Erythroblast (primary cell): ENCODE data around the gene MGAT4D.
"Not testable (repeated sequence)": the region's sequence is repeated elsewhere in the genome, so short reads cannot be mapped to it uniquely, and the experiment has no call there.

Source experiments
- DNase-seq, 2 experiments: peaks; one replicate each; lab custom pipeline; 2025; lab: John Stamatoyannopoulos, UW
- GATA1 ChIP-seq: IDR thresholded peaks from 2 replicates; pipeline ENCODE4 v1.6.1; 2011; ENCODE audit warnings: low read depth, mild to moderate bottlenecking, control low read depth, low read length, moderate library complexity
- POLR2A ChIP-seq: IDR thresholded peaks from 2 replicates; pipeline ENCODE4 v1.6.1; 2011; ENCODE audit warnings: mild to moderate bottlenecking, low read length

MGAT4D gene

DNA sequence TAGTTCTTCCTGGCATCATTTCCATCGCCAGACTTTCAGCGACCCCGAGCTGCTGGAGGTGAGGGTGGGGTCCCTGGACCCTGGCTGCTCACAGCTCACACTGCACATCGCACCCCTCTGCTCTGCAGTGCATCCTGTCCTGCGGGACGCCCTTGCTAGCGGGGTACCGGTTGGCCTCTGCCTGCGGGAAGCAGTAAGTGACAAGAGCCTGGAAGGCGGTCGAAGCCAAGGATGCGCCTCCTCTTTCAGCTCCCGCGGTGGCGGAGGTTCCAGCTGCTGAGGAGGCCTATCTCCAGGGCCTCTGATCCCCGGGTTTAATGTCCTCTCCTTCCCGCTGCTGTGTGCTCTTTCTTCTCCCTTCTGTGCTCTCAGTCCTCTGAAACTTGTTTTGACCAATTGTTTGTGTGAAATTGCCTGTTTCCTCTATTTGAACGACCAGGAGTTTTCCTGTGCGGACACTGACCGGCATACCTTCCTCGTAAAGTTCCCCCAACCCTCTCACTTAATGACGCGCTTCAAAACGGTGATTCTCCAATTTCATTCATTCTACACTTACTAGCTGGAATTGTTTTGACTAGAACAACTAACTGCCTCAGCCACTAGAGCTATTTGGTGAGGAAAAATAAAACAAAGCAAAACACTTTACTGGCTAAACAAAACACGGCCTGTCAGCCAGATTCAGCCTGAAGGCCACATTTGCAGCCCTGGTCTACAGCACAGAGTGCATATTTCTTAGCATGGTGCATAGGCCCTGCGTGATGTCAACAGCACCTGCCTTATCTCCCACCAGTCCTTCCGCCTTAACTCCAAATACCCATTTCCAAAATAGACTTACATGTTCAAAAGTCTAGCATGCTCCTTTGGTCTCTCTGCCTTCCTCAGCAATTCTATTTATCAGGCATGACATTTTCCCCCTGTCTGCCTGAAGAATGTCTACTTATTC, 28.0 kb downstream of the MGAT4D start:
- no peak for DNase-seq
- no peak for TF ChIP-seq GATA1
- TF ChIP-seq POLR2A, result no peak

DNA sequence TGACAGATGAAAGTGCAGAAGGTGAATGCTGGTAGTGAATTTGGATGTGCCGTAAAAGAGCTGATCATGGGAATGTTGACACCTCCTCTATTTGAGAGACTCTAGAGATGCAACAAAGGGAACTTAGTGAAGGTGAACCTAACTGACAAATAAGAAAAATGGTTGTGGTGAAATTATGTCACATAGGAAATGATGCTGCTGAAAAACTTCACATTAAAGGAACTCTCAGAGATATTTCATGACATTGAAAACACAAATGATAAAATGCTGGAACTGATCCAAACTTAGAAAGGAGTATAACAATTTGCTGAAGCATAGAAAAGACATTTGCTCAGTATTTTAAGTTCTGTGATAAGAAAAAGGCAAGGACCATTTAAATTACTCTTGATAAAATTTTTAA, 31.9 kb downstream of the MGAT4D start:
- TF ChIP-seq GATA1, result no peak
- no peak for TF ChIP-seq POLR2A

DNA sequence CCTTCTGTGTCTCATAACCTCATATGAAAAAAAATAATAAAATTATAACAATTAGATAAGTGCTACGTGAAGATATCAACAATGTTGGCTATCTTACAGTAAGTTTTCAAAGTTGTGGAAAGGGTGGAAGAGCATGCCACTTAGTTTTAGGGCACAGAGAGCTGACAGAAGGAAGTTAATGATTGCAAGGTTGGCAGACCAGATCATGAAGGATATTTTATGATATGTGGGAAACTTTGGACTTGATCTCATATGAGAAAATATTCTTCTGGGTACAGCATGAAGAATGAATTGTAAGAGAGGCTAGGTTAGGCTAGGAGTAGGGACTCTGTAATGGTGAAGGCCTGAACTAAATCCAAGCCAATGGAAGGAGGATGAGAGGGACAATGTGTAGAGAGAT, 34.5 kb downstream of the MGAT4D start:
- TF ChIP-seq GATA1 (no peak), POLR2A (no peak)
- no peak for DNase-seq

More for the DNA sequence above, 31.9 kb downstream of the MGAT4D start:
- DNase-seq, result no peak

DNA sequence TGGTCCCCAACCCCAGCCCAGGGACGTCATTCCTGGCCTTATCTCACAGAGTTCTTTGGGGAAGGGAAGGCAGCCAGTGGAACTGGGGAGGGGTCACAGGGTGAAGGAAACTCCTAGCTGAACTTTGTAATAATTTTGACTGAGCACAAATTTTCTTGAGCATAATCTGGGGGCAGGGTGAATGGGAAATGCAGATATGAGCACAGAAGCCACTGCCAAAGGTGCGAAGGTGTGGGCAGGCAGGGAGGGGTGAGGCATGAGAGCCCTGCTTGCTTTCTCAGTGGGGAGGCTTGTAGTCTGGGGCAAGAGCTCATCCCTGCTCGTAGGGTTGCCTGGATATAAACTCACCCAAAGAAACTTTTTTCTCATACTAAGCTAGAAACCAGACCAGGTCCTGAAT, 34.9 kb downstream of the MGAT4D start:
- DNase-seq, result no peak
- TF ChIP-seq POLR2A, result no peak
- TF ChIP-seq GATA1, result no peak

DNA sequence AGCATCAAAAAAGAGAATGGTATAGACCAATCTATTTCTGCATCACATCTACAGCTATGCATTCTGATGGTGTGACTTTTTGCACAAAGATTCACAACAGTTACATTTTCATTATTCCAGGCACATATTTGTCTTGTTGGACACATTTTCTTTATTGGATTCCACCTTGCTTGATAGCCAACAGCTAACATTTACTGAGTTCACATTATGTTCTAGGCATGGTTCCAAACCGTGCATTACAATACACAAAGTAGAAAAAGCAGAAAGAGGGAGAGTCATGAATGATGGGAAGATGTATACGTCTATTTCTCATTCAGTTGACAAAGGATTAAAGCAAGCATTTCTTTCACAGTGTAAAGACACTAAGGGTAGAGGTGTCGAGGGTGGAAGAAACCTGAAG, 47.7 kb downstream of the MGAT4D start:
- no peak for TF ChIP-seq GATA1

DNA sequence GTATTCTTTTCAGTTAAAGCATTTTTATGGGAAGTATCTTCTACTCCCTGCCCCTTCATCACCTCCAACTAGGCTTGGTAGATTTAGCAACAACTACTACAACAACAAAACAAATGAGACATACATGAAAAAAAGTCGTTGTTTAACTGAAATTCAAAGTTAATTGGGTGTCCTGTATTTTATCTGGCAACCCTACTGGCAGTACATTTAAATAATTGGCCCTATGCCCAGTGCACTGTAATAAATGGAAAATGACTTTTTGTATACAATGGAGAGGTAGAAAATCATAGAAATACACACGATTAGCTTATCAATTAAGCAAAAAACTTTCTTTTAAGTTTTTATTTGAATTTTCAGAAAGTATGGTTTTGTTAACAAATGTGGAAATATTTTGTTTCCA, 49.3 kb downstream of the MGAT4D start:
- TF ChIP-seq GATA1 (no peak), POLR2A (no peak)
- no peak for DNase-seq

More for the DNA sequence above, 47.7 kb downstream of the MGAT4D start:
- no peak for DNase-seq

DNA sequence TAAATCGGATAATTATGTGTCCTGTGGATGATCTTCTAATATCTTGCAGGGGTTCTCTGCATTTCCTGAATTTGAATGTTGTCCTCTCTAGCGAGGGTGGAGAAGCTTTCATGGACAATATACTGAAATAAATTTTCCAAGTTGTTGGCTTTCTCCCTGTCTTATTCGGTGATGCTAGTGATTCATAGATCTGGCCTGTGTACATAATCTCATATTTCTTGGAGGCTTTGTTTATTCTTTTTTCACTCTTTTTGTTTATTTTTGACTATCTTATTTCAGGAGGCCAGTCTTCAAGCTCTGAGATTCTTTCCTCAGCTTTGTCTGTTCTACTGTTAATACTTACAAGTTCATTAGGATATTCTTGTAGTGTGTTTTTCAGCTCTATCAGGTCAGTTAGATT, 49.9 kb downstream of the MGAT4D start:
- no peak for DNase-seq
- no peak for TF ChIP-seq GATA1

DNA sequence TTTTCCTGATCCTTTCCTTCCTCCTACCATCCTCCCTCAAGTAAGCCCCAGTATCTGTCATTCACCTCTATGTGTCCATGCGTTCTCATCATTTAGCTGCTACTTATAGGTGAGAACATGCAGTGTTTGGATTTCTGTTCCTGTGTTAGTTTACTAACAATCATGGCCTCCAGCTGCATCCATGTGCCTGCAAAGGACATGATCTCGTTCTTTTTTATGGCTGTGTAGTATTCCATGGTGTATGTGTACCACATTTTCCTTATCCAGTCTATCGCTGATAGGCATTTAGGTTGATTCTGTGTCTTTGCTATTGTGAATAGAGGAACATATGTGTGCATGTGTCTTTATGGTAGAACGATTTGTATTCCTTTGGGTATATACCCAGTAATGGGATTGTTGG, 53.7 kb downstream of the MGAT4D start:
- not testable (repeated sequence) for DNase-seq

DNA sequence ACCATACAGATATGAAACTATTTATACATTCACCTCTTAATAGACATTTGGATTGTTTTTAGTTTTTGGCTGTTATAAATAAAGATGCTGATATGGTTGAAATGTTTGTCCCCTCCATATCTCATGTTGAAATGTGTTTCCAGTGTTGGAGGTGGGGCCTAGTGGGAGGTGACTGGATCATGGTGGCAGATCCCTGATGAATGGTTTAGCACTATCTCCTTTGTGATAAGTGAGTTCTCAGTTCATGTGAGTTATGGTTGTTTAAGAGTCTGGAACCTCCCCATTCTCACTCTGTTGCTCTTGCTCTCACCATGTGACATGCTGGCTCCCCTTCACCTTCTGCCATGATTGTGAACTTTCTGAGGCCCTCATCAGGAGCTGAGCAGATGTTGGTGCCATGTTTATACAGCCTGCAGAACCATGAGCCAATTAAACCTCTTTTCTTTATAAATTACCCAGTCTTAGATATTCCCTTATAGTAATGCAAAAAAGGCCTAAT, 58.4 kb downstream of the MGAT4D start:
- no peak for TF ChIP-seq GATA1
- TF ChIP-seq POLR2A, result no peak
- DNase-seq, result no peak

DNA sequence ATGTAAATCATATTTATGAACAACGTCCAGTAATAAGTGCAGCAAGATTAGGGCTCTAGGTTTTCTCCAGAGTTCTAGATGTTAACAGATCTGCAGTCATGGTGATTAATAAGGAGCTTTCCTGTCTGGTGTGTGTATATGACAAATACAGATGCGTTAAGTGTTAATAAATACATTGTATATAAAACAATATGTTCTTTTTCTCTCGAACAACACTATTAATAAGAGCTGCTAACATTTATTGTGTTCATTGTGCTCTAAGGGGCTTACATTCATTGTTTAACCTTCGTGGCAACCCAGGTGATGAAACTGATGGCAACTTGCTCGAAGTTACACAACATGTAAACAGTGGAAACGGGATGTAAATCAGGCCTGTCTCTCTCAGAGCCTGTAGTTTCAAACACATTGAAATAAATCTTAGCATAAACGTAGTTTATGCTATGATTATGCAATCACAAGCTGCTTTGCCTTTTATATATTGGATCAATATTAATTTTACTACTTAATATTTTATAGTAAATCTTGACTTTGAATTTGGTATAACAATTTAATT, 70.1 kb downstream of the MGAT4D start:
- TF ChIP-seq GATA1 (no peak), POLR2A (no peak)
- DNase-seq, result peak; percentile 27 to 70

DNA sequence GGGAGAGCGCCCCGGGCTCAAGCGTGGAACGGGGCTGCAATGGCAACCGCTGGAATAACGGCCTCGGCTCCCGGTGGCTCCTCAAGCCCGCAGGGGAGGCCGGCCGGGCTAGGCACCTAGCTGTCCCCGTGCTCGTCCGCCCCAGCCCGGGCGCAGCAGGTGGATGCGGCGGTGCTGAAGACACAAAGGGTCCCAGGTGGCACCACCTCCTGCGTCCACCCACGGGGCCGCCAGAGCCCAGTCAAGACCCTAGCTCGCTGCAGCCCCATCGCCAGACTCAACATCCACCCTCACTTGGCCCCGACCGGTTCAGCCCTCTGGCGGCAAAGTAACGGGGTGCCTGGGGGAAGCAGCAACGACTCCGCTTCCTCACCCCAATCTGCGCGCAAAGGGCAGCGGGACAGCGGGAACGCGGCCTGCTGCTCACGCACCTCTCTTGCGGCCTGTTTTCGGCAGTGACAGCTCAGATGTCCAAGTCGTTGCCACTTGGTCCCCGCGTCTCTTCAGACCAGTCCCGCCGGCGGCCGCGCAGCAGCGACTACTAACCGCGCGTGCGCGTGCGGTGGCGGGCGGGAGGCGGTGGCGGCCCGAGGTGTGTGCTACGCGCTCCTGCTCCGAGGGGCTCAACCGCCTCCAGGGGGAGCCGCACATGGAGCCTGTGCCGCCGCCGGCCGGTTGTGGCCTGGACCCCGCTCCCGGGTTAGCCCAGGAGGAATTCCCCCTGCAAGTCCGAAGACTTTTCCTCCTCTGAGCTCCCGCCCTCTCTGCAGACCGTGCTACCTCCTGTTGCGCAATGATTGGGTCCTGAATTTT, 70.8 kb downstream of the MGAT4D start, which contains the start of gene CLGN:
Gene CLGN, minus strand, starts transcription at position 543 of the 813 bp plus-strand sequence. CDS start 14,570 bp downstream, outside the sequence.
- DNase-seq, result peak; percentile 82 to 88
- TF ChIP-seq GATA1, result no peak
- TF ChIP-seq POLR2A, result no peak

DNA sequence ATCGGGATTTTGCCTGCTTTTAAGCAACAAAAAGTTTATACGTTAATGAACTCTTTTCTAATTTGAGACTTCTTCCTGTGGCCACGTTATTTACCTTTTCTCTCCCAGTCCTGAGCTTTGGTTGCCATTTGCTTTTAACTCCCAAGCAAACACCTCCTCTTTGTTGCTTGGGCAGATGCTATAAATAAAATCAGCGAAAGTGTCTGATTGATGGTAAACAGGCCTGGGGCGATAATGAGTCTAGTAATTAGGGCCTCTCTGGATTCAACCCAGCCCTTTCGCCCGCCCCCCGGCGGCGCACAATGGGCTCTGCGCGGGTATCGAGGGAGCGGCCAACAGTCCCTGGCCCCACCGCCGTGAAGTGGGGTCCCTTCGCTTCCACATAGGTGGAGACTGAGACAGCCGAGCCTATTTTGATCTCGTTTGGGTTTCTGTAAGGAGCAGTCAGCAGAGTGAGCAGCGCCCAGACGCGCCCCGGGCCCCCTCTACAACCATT, 71.4 kb downstream of the MGAT4D start:
- TF ChIP-seq POLR2A (no peak), GATA1 (no peak)
- DNase-seq, result peak; percentile 64 to 66

DNA sequence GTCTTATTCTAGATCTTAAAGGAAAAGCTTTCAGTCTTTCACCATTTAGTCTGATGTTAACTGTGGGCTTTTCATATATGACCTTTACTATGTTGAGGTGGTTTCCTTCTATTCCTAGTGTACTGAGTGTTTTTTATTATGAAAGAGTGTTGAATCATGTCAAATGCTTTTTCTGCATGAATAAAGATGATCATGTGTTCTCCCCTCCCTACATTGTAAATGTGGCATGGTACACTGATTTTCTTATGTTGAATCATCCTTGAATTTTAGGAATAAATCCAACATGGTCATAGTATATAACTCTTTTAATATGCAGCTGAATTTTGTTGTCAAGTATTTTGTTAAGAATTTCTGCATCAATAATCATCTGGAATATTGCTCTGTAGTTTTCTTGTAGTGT, 75.0 kb downstream of the MGAT4D start:
- no peak for TF ChIP-seq GATA1
- no peak for DNase-seq

DNA sequence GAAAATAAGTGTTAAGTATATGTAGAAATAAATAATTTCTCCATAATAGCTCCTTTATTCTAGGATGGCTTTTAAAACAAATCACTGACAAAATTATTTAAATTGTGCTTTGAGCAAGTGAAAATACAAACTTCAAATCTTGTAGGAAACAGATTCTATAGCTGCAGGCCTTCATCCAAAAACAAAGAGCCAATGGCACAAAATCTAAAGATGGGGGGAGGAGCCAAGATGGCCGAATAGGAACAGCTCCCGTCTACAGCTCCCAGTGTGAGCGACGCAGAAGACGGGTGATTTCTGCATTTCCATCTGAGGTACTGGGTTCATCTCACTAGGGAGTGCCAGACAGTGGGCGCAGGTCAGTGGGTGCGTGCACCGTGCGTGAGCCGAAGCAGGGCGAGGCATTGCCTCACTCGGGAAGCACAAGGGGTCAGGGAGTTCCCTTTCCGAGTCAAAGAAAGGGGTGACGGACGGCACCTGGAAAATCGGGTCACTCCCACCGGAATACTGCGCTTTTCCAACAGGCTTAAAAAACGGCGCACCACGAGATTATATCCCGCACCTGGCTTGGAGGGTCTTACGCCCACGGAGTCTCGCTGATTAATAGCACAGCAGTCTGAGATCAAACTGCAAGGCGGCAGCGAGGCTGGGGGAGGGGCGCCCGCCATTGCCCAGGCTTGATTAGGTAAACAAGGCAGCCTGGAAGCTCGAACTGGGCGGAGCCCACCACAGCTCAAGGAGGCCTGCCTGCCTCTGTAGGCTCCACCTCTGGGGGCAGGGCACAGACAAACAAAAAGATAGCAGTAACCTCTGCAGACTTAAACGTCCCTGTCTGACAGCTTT, 84.7 kb downstream of the MGAT4D start:
- DNase-seq, result not testable (repeated sequence)
